H9 (cell line): ENCODE results near the gene SLC25A14. TPM values are rescaled to one million over a fixed set of nuclear protein-coding genes. Genes with fewer than 3 reads are reported as not detected.

Experiments used
- DNase-seq: peaks from one replicate; pipeline ENCODE4 v3.0.0-alpha.2; 2017
- H2AFZ ChIP-seq: one replicate; pipeline ENCODE4 v1.6.1; 2013; ENCODE audit warnings: mild to moderate bottlenecking, low read length, control low read depth, moderate library complexity
- H2AK5ac ChIP-seq: 2 replicates; pipeline ENCODE4 v1.6.1; 2013; ENCODE audit warnings: low read length, control low read depth, mixed read lengths; ENCODE audit not compliant: insufficient read length
- H2BK120ac ChIP-seq: one replicate; pipeline ENCODE4 v1.6.1; 2013; ENCODE audit warnings: low read depth, mild to moderate bottlenecking, low read length, control low read depth, inconsistent platforms; ENCODE audit not compliant: poor library complexity, severe bottlenecking
- H2BK12ac ChIP-seq: 2 replicates; pipeline ENCODE4 v1.6.1; 2013; ENCODE audit warnings: low read length, control low read depth, mixed read lengths, low read depth; ENCODE audit not compliant: insufficient read length
- H2BK15ac ChIP-seq: 2 replicates; pipeline ENCODE4 v1.6.1; 2013; ENCODE audit warnings: low read depth, low read length, control low read depth
- H2BK20ac ChIP-seq: one replicate; pipeline ENCODE4 v1.6.1; 2013; ENCODE audit warnings: low read depth, mild to moderate bottlenecking, low read length, control low read depth, inconsistent platforms; ENCODE audit not compliant: poor library complexity, severe bottlenecking
- H2BK5ac ChIP-seq: 2 replicates; pipeline ENCODE4 v1.6.1; 2013; ENCODE audit warnings: low read length, control low read depth, mixed read lengths; ENCODE audit not compliant: insufficient read length
- H3K14ac ChIP-seq: 2 replicates; pipeline ENCODE4 v1.6.1; 2013; ENCODE audit warnings: low read length, control low read depth; ENCODE audit not compliant: insufficient read depth
- H3K18ac ChIP-seq: 2 replicates; pipeline ENCODE4 v1.6.1; 2013; ENCODE audit warnings: low read depth, mild to moderate bottlenecking, mixed read lengths, low read length, control low read depth; ENCODE audit not compliant: insufficient read length
- H3K23ac ChIP-seq: 2 replicates; pipeline ENCODE4 v1.6.1; 2013; ENCODE audit warnings: low read length, control low read depth, mixed read lengths, low read depth; ENCODE audit not compliant: insufficient read length
- H3K23me2 ChIP-seq: 2 replicates; pipeline ENCODE4 v1.6.1; 2013; ENCODE audit warnings: low read depth, mild to moderate bottlenecking, mixed read lengths, low read length, control low read depth; ENCODE audit not compliant: insufficient read length, poor library complexity, severe bottlenecking
- H3K27ac ChIP-seq: 2 replicates; pipeline ENCODE4 v1.5.1; 2013; ENCODE audit warnings: low read length, control low read depth, mixed read lengths, low read depth; ENCODE audit not compliant: insufficient read length
- H3K27me3 ChIP-seq: 2 replicates; pipeline ENCODE4 v1.6.1; 2013; ENCODE audit warnings: low read length, control low read depth, inconsistent platforms; ENCODE audit not compliant: insufficient read depth
- H3K4ac ChIP-seq: 2 replicates; pipeline ENCODE4 v1.6.1; 2013; ENCODE audit warnings: low read depth, mild to moderate bottlenecking, control low read depth, inconsistent platforms, low read length, moderate library complexity
- H3K4me1 ChIP-seq: 2 replicates; pipeline ENCODE4 v1.6.1; 2013; ENCODE audit warnings: low read length, control low read depth, inconsistent platforms; ENCODE audit not compliant: insufficient read depth
- H3K4me2 ChIP-seq: 2 replicates; pipeline ENCODE4 v1.6.1; 2013; ENCODE audit warnings: low read length, control low read depth, mixed read lengths; ENCODE audit not compliant: insufficient read length, insufficient read depth
- H3K56ac ChIP-seq: 2 replicates; pipeline ENCODE4 v1.6.1; 2013; ENCODE audit warnings: low read depth, mild to moderate bottlenecking, mixed read lengths, low read length, control low read depth; ENCODE audit not compliant: insufficient read length
- H3K79me1 ChIP-seq: 2 replicates; pipeline ENCODE4 v1.6.1; 2013; ENCODE audit warnings: low read depth, mild to moderate bottlenecking, moderate library complexity, low read length, control low read depth, inconsistent platforms; ENCODE audit not compliant: insufficient read depth, poor library complexity, severe bottlenecking
- H3K79me2 ChIP-seq: 2 replicates; pipeline ENCODE4 v1.6.1; 2013; ENCODE audit warnings: low read length, control low read depth, inconsistent platforms; ENCODE audit not compliant: insufficient read depth
- H3K9ac ChIP-seq: 2 replicates; pipeline ENCODE4 v1.6.1; 2013; ENCODE audit warnings: low read length, control low read depth, mixed read lengths; ENCODE audit not compliant: insufficient read length; ENCODE audit errors: extremely low read depth
- H3K9me3 ChIP-seq: one replicate; pipeline ENCODE4 v1.6.1; 2013; ENCODE audit warnings: low read depth, low read length, inconsistent platforms; ENCODE audit not compliant: control insufficient read depth
- H3T11ph ChIP-seq: one replicate; pipeline ENCODE4 v1.6.1; 2013; ENCODE audit warnings: mild to moderate bottlenecking, low read length, control low read depth, inconsistent platforms
- H4K20me1 ChIP-seq: one replicate; pipeline ENCODE4 v1.6.1; 2013; ENCODE audit not compliant: control insufficient read depth, insufficient read length, insufficient read depth
- H4K5ac ChIP-seq: 2 replicates; pipeline ENCODE4 v1.6.1; 2013; ENCODE audit warnings: low read depth, mild to moderate bottlenecking, mixed read lengths, low read length, control low read depth; ENCODE audit not compliant: insufficient read length
- H4K8ac ChIP-seq: replicated peaks from 2 replicates; pipeline ENCODE4 v1.6.1; 2013; ENCODE audit warnings: low read length, control low read depth, mixed read lengths, low read depth; ENCODE audit not compliant: insufficient read length
- H4K91ac ChIP-seq: 2 replicates; pipeline ENCODE4 v1.6.1; 2013; ENCODE audit warnings: low read depth, mild to moderate bottlenecking, moderate library complexity, mixed read lengths, low read length, control low read depth; ENCODE audit not compliant: insufficient read length
- H3K27ac Mint-ChIP-seq, 3 experiments: 2 replicates in 2 of 3; 3 replicates in 1 of 3; pipeline ENCODE4 v1.8.0; 2020 to 2021; ENCODE audit warnings: mixed read lengths in 3 of 3, mild to moderate bottlenecking in 1 of 3, moderate library complexity in 1 of 3
- H3K27me3 Mint-ChIP-seq: 2 replicates; pipeline ENCODE4 v1.8.0; 2021; ENCODE audit warnings: low read depth, mild to moderate bottlenecking, moderate library complexity, mixed read lengths
- H3K36me3 Mint-ChIP-seq, 3 experiments: 2 replicates in 2 of 3; 3 replicates in 1 of 3; pipeline ENCODE4 v1.8.0; 2020 to 2021; ENCODE audit warnings: low read depth in 3 of 3, mixed read lengths in 3 of 3; ENCODE audit not compliant: insufficient read depth in 1 of 3
- H3K4me1 Mint-ChIP-seq, 2 experiments: 2 replicates each; pipeline ENCODE4 v1.8.0; 2020; ENCODE audit warnings: mixed read lengths in 2 of 2
- H3K4me3 Mint-ChIP-seq, 2 experiments: 2 replicates in 1 of 2; 3 replicates in 1 of 2; pipeline ENCODE4 v1.8.0; 2020 to 2021; ENCODE audit warnings: mild to moderate bottlenecking in 2 of 2, mixed read lengths in 2 of 2, moderate library complexity in 1 of 2
- H3K9me3 Mint-ChIP-seq, 2 experiments: 2 replicates in 1 of 2; 3 replicates in 1 of 2; pipeline ENCODE4 v1.8.0; 2020; ENCODE audit warnings: mild to moderate bottlenecking in 2 of 2, mixed read lengths in 2 of 2, moderate library complexity in 1 of 2
- WGBS: extraction: QIAGEN DNeasy Blood & Tissue Kit; methylation state at CpG from one replicate; pipeline ENCODE4 v1.1.7; 2013; ENCODE audit warnings: missing lambda C conversion rate, low lambda C conversion rate, mixed read lengths; ENCODE audit not compliant: insufficient read length; ENCODE audit errors: extremely low coverage; 5-methylcytosine and 5-hydroxymethylcytosine counted together
- total RNA-seq: library from RNA; stranded (reverse); gene quantifications from 2 replicates; pipeline ENCODE4 v1.2.1, GENCODE V29; 2021
- TF ChIP-seq, protein P1 (sequence below): fragments of 200-600 bp; sonication (generic); conservative IDR thresholded peaks from 3 replicates; pipeline ENCODE4 v1.8.0; 2021; ENCODE audit warnings: antibody characterized with exemption, mild to moderate bottlenecking

SLC25A14 gene
- total RNA-seq, 1 experiment from 2014 or later, result 12.7 TPM

DNA sequence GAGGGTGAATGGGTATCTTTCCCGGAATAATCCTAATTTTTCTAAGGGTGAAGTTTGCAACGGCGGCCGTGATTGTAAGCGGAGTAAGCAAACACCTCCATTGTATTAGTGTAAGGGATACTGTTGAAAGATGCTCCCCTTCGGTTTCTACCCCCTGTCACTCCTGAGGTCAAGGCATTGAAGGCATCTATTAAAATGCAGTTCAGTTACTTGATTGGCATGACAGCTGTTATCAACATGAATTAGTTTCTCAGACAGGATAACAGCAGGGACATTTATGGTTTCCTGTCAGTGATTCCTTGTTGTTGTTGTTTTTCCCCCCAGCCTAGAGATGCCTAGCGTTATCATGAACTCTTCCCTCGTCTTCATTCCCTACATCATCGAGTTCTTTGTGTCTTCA lies 552 bp downstream of the SLC25A14 start:
- Mint-ChIP-seq H3K36me3 (peaks cover 0 to 3% (median 0%) of the 10 kb centered on the region in 3 experiments; a peak in 1 of 7 replicates), H3K4me1 (peaks cover 10 to 16% of the 10 kb centered on the region in 2 experiments), H3K9me3 (peaks cover 0 to 47% of the 10 kb centered on the region in 2 experiments; a peak in 2 of 5 replicates), H3K27ac (peak overlapping the region in 1 of 3 experiments; percentile 94; a peak in 3 of 7 replicates), H3K4me3 (peak overlapping the region; percentile 83 to 88), H3K27me3 (no peaks in the 10 kb centered on the region; the same call in 1 of the 2 replicates)
- no peak overlapping the region for H2BK120ac ChIP-seq
- H3K79me1 ChIP-seq, result no peaks in the 10 kb centered on the region
- H2BK15ac ChIP-seq, result no peak overlapping the region
- peak overlapping the region; percentile 91 for H3K4me2 ChIP-seq
- no peak overlapping the region for H3K27ac ChIP-seq
- H3K56ac ChIP-seq, result no peak overlapping the region
- H2AFZ ChIP-seq, result no peak overlapping the region
- TF ChIP-seq, protein P1, sequence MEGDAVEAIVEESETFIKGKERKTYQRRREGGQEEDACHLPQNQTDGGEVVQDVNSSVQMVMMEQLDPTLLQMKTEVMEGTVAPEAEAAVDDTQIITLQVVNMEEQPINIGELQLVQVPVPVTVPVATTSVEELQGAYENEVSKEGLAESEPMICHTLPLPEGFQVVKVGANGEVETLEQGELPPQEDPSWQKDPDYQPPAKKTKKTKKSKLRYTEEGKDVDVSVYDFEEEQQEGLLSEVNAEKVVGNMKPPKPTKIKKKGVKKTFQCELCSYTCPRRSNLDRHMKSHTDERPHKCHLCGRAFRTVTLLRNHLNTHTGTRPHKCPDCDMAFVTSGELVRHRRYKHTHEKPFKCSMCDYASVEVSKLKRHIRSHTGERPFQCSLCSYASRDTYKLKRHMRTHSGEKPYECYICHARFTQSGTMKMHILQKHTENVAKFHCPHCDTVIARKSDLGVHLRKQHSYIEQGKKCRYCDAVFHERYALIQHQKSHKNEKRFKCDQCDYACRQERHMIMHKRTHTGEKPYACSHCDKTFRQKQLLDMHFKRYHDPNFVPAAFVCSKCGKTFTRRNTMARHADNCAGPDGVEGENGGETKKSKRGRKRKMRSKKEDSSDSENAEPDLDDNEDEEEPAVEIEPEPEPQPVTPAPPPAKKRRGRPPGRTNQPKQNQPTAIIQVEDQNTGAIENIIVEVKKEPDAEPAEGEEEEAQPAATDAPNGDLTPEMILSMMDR, result no peak
- no peak overlapping the region for H2AK5ac ChIP-seq
- no peak overlapping the region for H2BK5ac ChIP-seq
- no peak overlapping the region for H3T11ph ChIP-seq
- H3K4ac ChIP-seq, result no peak overlapping the region
- no peak overlapping the region for H2BK12ac ChIP-seq
- no peaks in the 10 kb centered on the region for H3K27me3 ChIP-seq
- no peak overlapping the region for H3K9ac ChIP-seq
- H4K91ac ChIP-seq, result no peak overlapping the region
- H3K79me2 ChIP-seq, result no peaks in the 10 kb centered on the region; the same call in 1 of the 2 replicates
- H3K18ac ChIP-seq, result no peak overlapping the region
- peaks cover 6% of the 10 kb centered on the region for H3K9me3 ChIP-seq
- H4K5ac ChIP-seq, result no peak overlapping the region
- DNase-seq, result no peak
- no peaks in the 10 kb centered on the region for H3K23me2 ChIP-seq
- WGBS, result no CpG with 5 or more reads among the region's 9 CpGs
- H3K14ac ChIP-seq, result no peak overlapping the region
- no peak overlapping the region for H2BK20ac ChIP-seq
- H4K20me1 ChIP-seq, result no peaks in the 10 kb centered on the region
- no peak overlapping the region for H4K8ac ChIP-seq
- H3K23ac ChIP-seq, result no peak overlapping the region
- no peaks in the 10 kb centered on the region; the same call in 1 of the 2 replicates for H3K4me1 ChIP-seq
